ENCODE measurements around the gene MAP2K2. TPM values are rescaled to one million over a fixed set of nuclear protein-coding genes. Genes with fewer than 3 reads are reported as not detected.

MAP2K2 gene
- total and polyA plus RNA-seq, 9 of the 15 experiments (the other 6 are each of a cell fraction or from before 2014, with no cell fraction given) = 1.0 to 151 (median 58.3) TPM

DNA sequence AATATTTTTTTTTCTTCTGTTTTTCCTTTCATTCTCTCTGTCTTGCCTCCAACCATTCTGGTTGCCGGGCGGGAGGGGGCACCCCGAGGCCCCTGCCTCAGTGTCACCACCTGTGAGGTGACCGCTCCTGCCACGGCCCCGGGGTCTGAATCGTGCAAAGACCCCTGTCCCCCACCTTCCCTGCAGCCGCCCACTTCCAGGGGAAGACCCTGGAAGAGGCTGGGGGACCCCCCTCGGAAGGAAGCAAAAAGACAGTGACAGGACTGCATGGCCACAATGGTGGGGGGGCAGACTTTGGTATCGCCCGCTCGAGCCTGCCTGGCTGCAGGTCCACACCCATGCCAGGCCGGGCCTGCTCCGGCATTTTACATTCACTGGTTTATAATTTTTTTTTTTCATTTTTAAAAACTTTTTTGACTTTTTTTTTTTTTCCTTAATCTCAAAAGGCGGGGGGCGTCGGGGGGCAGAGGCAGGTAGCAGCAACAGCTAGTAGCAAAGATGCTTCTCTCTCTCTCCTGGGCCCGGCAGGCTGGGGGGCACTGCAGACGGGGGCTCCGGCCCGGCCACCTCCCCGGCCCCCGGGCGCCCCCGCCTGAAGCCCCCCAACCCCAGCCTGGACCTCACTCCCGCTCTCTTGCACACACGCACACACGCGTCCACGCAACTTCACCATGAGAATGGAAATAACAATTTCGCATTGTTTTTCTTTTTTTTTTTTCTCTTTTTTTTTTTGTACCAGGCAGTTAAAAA lies 79.8 kb downstream of the MAP2K2 start:
- Histone ChIP-seq H3K36me3 (ENCODE audit: control insufficient read depth, insufficient read depth, low read length) (peaks cover 37% of the 10 kb centered on the region; the same call in 2 of the 3 replicates), H3K27ac (ENCODE audit: extremely low read depth, low read depth, low read length) (no peak overlapping the region), H3K4me3 (no peak overlapping the region), H3K9me1 (ENCODE audit: control insufficient read depth, insufficient read depth, low read length) (no peaks in the 10 kb centered on the region), H3K79me2 (ENCODE audit: control insufficient read depth, insufficient read depth, low read length) (peaks cover 37% of the 10 kb centered on the region), H3K9ac (ENCODE audit: insufficient read depth in 1 of 2, low read depth in 2 of 2, low read length in 2 of 2) (no peak overlapping the region), H3K4me2 (ENCODE audit: insufficient read depth, low read length) (no peak overlapping the region), H3K27me3 (ENCODE audit: control insufficient read depth in 2 of 2, insufficient read depth in 2 of 2, low read length in 2 of 2) (no peaks in the 10 kb centered on the region), H3K4me1 (replicated peaks in 1 of 2; ENCODE audit: control insufficient read depth in 2 of 2, insufficient read depth in 2 of 2, low read length in 2 of 2) (peaks cover 0 to 28% of the 10 kb centered on the region in 2 experiments; a peak in 2 of 5 replicates), H3K9me3 (replicated peaks; ENCODE audit: control insufficient read depth, insufficient read depth, low read depth, low read length) (no peaks in the 10 kb centered on the region), H2AFZ (ENCODE audit: low read depth, low read length) (no peak overlapping the region), H4K20me1 (replicated peaks; ENCODE audit: control insufficient read depth, insufficient read depth, low read length) (peaks cover 12% of the 10 kb centered on the region)
- ATAC-seq (no peak), FAIRE-seq (no peak), DNase-seq (ENCODE audit: extremely low read depth in 1 of 4, low spot score in 3 of 4) (no peak)
- in situ Hi-C loops (cut with MboI) = no loop called here
- no TSS peak for BruUV-seq (replicated peaks)
- intact Hi-C loops (cut with micrococcal nuclease) = no loop called here
- ChIA-PET CTCF (ENCODE audit: low intra/inter-chr PET ratio) (no interaction called here), POLR2A (interaction anchor here (0.6 to 1.9 kb wide), 2 partner anchors 14 to 74 kb away, joined by 3 to 7 read pairs; no protein-coding TSS in a partner anchor)
- WGBS (ENCODE audit: insufficient coverage, low coverage, missing lambda C conversion rate) = 91% methylated on average over 19 of the region's 31 CpGs
- no peak for TF ChIP-seq IFI16 (CRISPR knock-in tag; IDR thresholded peaks at IDR 0.05)
- 0 out of 2 replicates have a peak, but pooled peaks have one; percentile 25 for TF ChIP-seq SUPT5H (IDR thresholded peaks at IDR 0.05)
- peak; percentile 55 for TF ChIP-seq RBM22 (IDR thresholded peaks at IDR 0.05; ENCODE audit: low read depth, low read length, poor library complexity, severe bottlenecking)
- no peak for TF ChIP-seq MIER1 (IDR thresholded peaks at IDR 0.05; ENCODE audit: low read depth)
- TF ChIP-seq POLR2G (IDR thresholded peaks at IDR 0.05; ENCODE audit: low read depth, low read length) = peak; percentile 63
- TF ChIP-seq, protein P1, sequence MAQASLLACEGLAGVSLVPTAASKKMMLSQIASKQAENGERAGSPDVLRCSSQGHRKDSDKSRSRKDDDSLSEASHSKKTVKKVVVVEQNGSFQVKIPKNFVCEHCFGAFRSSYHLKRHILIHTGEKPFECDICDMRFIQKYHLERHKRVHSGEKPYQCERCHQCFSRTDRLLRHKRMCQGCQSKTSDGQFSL (CRISPR knock-in tag; IDR thresholded peaks at IDR 0.05) = 0 out of 2 replicates have a peak, but pooled peaks have one; percentile 31
- TF ChIP-seq, protein P1 (tag; IDR thresholded peaks at IDR 0.05) = no peak
- TF ChIP-seq CHCHD3 (CRISPR knock-in tag; IDR thresholded peaks at IDR 0.05) = no peak
